HepG2 (cell line): Measurements from ENCODE around the gene FAM83E. TPM values are rescaled to one million over a fixed set of nuclear protein-coding genes. Genes with fewer than 3 reads are reported as not detected.

Experiments
- ATAC-seq: fragments of 200-7000 bp; cut with Tn5 transposase; 3 replicates; pipeline ENCODE4 v1.9.1; 2020; ENCODE audit warnings: mild to moderate bottlenecking, moderate library complexity
- BruUV-seq: library from RNA; stranded (reverse); fragments of 400-500 nt; replicated peaks from 2 replicates; lab custom pipeline; 2021; lab: Mats Ljungman, UMichigan
- CTCF ChIA-PET: fragments of 300-600 bp; formaldehyde crosslinking; extraction: SDS; loops from one replicate; lab custom pipeline; 2021; ENCODE audit warnings: low total read pairs, inconsistent platforms, low intra/inter-chr PET ratio; lab: Yijun Ruan, JAX
- POLR2A ChIA-PET: fragments of 350-600 bp; sonication (Branson Sonifier 250); formaldehyde crosslinking; loops from one replicate; lab custom pipeline; 2020; ENCODE audit warnings: antibody characterized with exemption, inconsistent platforms; lab: Yijun Ruan, JAX
- DNase-seq: peaks from one replicate; pipeline ENCODE4 v3.0.0-alpha.2; 2015; ENCODE audit warnings: low spot score
- FAIRE-seq: peaks from 3 replicates; lab custom pipeline; 2011; peaks lifted over from hg19 to GRCh38; lab: Jason Lieb, UNC
- H2AFZ ChIP-seq: one replicate; pipeline ENCODE4 v1.6.1; 2011; ENCODE audit warnings: low read length, inconsistent platforms
- H3K27ac ChIP-seq: fragments of 300-600 bp; 3 replicates; pipeline ENCODE4 v1.8.0; 2011; ENCODE audit warnings: mixed run types, mild to moderate bottlenecking, mixed read lengths, low read length, inconsistent platforms; ENCODE audit not compliant: insufficient read depth; ENCODE audit errors: extremely low read length
- H3K27me3 ChIP-seq, 2 experiments: fragments of 200-600 bp in 1 of 2; 2 replicates in 1 of 2; 3 replicates in 1 of 2; pipeline versions ENCODE4 v1.6.0 to v1.8.0; 2011; ENCODE audit warnings: low read length in 2 of 2, mild to moderate bottlenecking in 2 of 2, moderate library complexity in 2 of 2, inconsistent platforms in 1 of 2; ENCODE audit not compliant: insufficient read depth in 2 of 2, control insufficient read depth in 1 of 2
- H3K36me3 ChIP-seq, 2 experiments: fragments of 200-600 bp in 1 of 2; replicated peaks in 1 of 2; 2 replicates in 1 of 2; 3 replicates in 1 of 2; pipeline versions ENCODE4 v1.5.1 to v1.8.0; 2011; ENCODE audit warnings: low read length in 2 of 2, inconsistent platforms in 1 of 2; ENCODE audit not compliant: insufficient read depth in 2 of 2, control insufficient read depth in 1 of 2
- H3K4me1 ChIP-seq: 2 replicates; pipeline ENCODE4 v1.5.1; 2012; ENCODE audit warnings: low read length, inconsistent platforms; ENCODE audit not compliant: insufficient read depth
- H3K4me2 ChIP-seq: 2 replicates; pipeline ENCODE4 v1.6.0; 2011; ENCODE audit warnings: low read depth, low read length, inconsistent platforms
- H3K4me3 ChIP-seq, 3 experiments: fragments of 200-600 bp in 1 of 3; sonication (generic), shearing (Covaris generic) in 1 of 3; replicated peaks in 1 of 3; 2 replicates each; pipeline ENCODE4 v1.5.1; 2011 to 2016; ENCODE audit warnings: low read length in 3 of 3, inconsistent platforms in 2 of 3, low read depth in 2 of 3, mild to moderate bottlenecking in 2 of 3, control low read depth in 1 of 3, mixed read lengths in 1 of 3; ENCODE audit not compliant: insufficient read depth in 1 of 3
- H3K79me2 ChIP-seq: one replicate; pipeline ENCODE4 v1.6.1; 2011; ENCODE audit warnings: low read length, inconsistent platforms; ENCODE audit not compliant: insufficient read depth
- H3K9ac ChIP-seq: 2 replicates; pipeline ENCODE4 v1.6.0; 2011; ENCODE audit warnings: mild to moderate bottlenecking, low read depth, low read length, inconsistent platforms; ENCODE audit not compliant: insufficient read depth
- H3K9me3 ChIP-seq: 2 replicates; pipeline ENCODE4 v1.5.1; 2012; ENCODE audit warnings: mild to moderate bottlenecking, low read length
- H4K20me1 ChIP-seq: 2 replicates; pipeline ENCODE4 v1.6.0; 2011; ENCODE audit warnings: inconsistent platforms, mild to moderate bottlenecking, low read length, moderate library complexity; ENCODE audit not compliant: insufficient read depth
- AGO2 ChIP-seq: fragments of 200-400 bp; formaldehyde crosslinking; optimal IDR thresholded peaks from 2 replicates; pipeline ENCODE3; 2017; ENCODE audit warnings: mild to moderate bottlenecking, low read depth, low read length, moderate library complexity
- HNF4A ChIP-seq: sonication (generic); formaldehyde crosslinking; IDR thresholded peaks from 2 replicates; pipeline ENCODE4 v1.4.0; 2020; ENCODE audit warnings: missing genetic modification reagents
- HNF4G ChIP-seq, 2 experiments: sonication (generic) in 1 of 2; formaldehyde crosslinking in 1 of 2; IDR thresholded peaks; 2 replicates each; pipeline versions ENCODE4 v1.4.0 to v1.6.1; 2011 to 2020; ENCODE audit warnings: borderline replicate concordance in 2 of 2, low read depth in 2 of 2, mild to moderate bottlenecking in 2 of 2, low read length in 1 of 2, missing genetic modification reagents in 1 of 2, moderate library complexity in 1 of 2
- HOXA3 ChIP-seq: sonication (generic); formaldehyde crosslinking; IDR thresholded peaks from 2 replicates; pipeline ENCODE4 v1.5.0; 2020; ENCODE audit warnings: missing genetic modification reagents
- KMT2B ChIP-seq: IDR thresholded peaks from 2 replicates; pipeline ENCODE4 v1.6.1; 2016; ENCODE audit warnings: missing genetic modification reagents, missing compliant biosample characterization
- NFIB ChIP-seq: sonication (generic); formaldehyde crosslinking; IDR thresholded peaks from 2 replicates; pipeline ENCODE4 v1.9.0; 2021; ENCODE audit warnings: missing genetic modification reagents, mild to moderate bottlenecking, borderline replicate concordance
- POLR2A ChIP-seq, 2 experiments: IDR thresholded peaks; 2 replicates each; pipeline ENCODE4 v1.6.1; 2011; ENCODE audit warnings: low read depth in 2 of 2, low read length in 2 of 2, mild to moderate bottlenecking in 1 of 2, moderate library complexity in 1 of 2; ENCODE audit not compliant: insufficient read depth in 1 of 2
- POLR2AphosphoS5 ChIP-seq: IDR thresholded peaks from 2 replicates; pipeline ENCODE4 v1.6.1; 2012; ENCODE audit warnings: low read depth, low read length
- RBFOX2 ChIP-seq: fragments of 200-400 bp; formaldehyde crosslinking; IDR thresholded peaks from 2 replicates; pipeline ENCODE4 v1.6.1; 2017; ENCODE audit warnings: low read depth, mild to moderate bottlenecking, low read length
- SP5 ChIP-seq: IDR thresholded peaks from 2 replicates; pipeline ENCODE4 v1.6.1; 2016; ENCODE audit warnings: low read depth, borderline replicate concordance
- TEAD3 ChIP-seq: optimal IDR thresholded peaks from 2 replicates; pipeline ENCODE3; 2016; ENCODE audit warnings: borderline replicate concordance
- THYN1 ChIP-seq: sonication (generic); formaldehyde crosslinking; IDR thresholded peaks from 2 replicates; pipeline ENCODE4 v1.8.1; 2023; ENCODE audit warnings: low read depth, mild to moderate bottlenecking, moderate library complexity, missing genetic modification reagents, borderline replicate concordance
- ZFP36L2 ChIP-seq: sonication (generic); formaldehyde crosslinking; IDR thresholded peaks from 2 replicates; pipeline ENCODE4 v1.4.0; 2020; ENCODE audit warnings: missing genetic modification reagents
- ZNF263 ChIP-seq: sonication (generic); formaldehyde crosslinking; IDR thresholded peaks from 2 replicates; pipeline ENCODE4 v1.4.0; 2020; ENCODE audit warnings: missing genetic modification reagents
- WGBS: methylation state at CpG from one replicate; pipeline ENCODE4 v1.1.6; 2017; ENCODE audit warnings: low lambda C conversion rate; 5-methylcytosine and 5-hydroxymethylcytosine counted together
- in situ Hi-C: cut with HindIII; loops from 2 replicates; pipeline ENCODE4 v1.10.0; 2017; ENCODE audit warnings: low pct_unique_long_range_greater_than_20kb; ENCODE audit not compliant: extremely low pct_ligation_motif_present
- intact Hi-C: fragments of 100-400 bp; cut with micrococcal nuclease; formaldehyde crosslinking; loops from one replicate; pipeline ENCODE4 v1.10.0; 2022; ENCODE audit not compliant: unreplicated experiment
- polyA plus RNA-seq, 8 experiments: library from polyadenylated mRNA; depleted of rRNA in 3 of 8; stranded (reverse) in 7 of 8; unstranded in 1 of 8; fragments of >200 nt; fragmentation: Illumina TruSeq in 4 of 8; extraction: Trizol in 4 of 8; gene quantifications; 2 replicates each; pipeline versions ENCODE4 v1.2.1 to v1.2.3, GENCODE V29; 2011 to 2016; ENCODE audit warnings: low read depth in 4 of 8, missing spikeins in 1 of 8, mixed read lengths in 1 of 8; ENCODE audit not compliant: insufficient read depth in 1 of 8
- total RNA-seq, 5 experiments: library from RNA; depleted of rRNA; stranded (reverse); fragments of >200 nt; fragmentation: Illumina TruSeq; extraction: Trizol; gene quantifications; 2 replicates each; pipeline ENCODE4 v1.2.3, GENCODE V29; 2016; ENCODE audit warnings: low read depth in 1 of 5

The FAM83E gene
- total and polyA plus RNA-seq, 2 of the 13 experiments (the other 11 are each of a cell fraction or from before 2014, with no cell fraction given): 0.18 to 0.60 TPM

DNA sequence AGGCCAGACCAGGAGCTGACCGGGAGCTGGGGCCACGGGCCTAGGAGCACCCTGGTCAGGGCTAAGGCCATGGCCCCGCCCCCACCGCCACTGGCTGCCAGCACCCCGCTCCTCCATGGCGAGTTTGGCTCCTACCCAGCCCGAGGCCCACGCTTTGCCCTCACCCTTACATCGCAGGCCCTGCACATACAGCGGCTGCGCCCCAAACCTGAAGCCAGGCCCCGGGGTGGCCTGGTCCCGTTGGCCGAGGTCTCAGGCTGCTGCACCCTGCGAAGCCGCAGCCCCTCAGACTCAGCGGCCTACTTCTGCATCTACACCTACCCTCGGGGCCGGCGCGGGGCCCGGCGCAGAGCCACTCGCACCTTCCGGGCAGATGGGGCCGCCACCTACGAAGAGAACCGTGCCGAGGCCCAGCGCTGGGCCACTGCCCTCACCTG lies 11.0 kb upstream of the FAM83E start:
- POLR2A ChIA-PET: no interaction called here
- no peak overlapping the region for H3K9ac ChIP-seq
- in situ Hi-C loops: no loop called here
- no peaks in the 10 kb centered on the region for H3K36me3 ChIP-seq
- no peaks in the 10 kb centered on the region for H4K20me1 ChIP-seq
- TF ChIP-seq KMT2B (CRISPR knock-in tag): no peak
- TF ChIP-seq RBFOX2: peak; percentile 56; the same call in 1 of the 2 replicates
- peak; percentile 48 for TF ChIP-seq AGO2
- TF ChIP-seq, all 625 proteins: peak for 2
- WGBS: 96% methylated on average over 21 of the region's 30 CpGs
- FAIRE-seq (no peak), ATAC-seq (no peak), DNase-seq (no peak)
- H3K79me2 ChIP-seq: no peaks in the 10 kb centered on the region
- H3K4me2 ChIP-seq: no peak overlapping the region
- intact Hi-C loops: no loop called here
- H3K9me3 ChIP-seq: no peaks in the 10 kb centered on the region
- CTCF ChIA-PET: no interaction called here
- no TSS peak for BruUV-seq
- H3K4me3 ChIP-seq: no peak overlapping the region
- peaks cover 40% of the 10 kb centered on the region for H3K4me1 ChIP-seq
- H3K27me3 ChIP-seq: no peaks in the 10 kb centered on the region
- H2AFZ ChIP-seq: no peak overlapping the region
- H3K27ac ChIP-seq: no peak overlapping the region

DNA sequence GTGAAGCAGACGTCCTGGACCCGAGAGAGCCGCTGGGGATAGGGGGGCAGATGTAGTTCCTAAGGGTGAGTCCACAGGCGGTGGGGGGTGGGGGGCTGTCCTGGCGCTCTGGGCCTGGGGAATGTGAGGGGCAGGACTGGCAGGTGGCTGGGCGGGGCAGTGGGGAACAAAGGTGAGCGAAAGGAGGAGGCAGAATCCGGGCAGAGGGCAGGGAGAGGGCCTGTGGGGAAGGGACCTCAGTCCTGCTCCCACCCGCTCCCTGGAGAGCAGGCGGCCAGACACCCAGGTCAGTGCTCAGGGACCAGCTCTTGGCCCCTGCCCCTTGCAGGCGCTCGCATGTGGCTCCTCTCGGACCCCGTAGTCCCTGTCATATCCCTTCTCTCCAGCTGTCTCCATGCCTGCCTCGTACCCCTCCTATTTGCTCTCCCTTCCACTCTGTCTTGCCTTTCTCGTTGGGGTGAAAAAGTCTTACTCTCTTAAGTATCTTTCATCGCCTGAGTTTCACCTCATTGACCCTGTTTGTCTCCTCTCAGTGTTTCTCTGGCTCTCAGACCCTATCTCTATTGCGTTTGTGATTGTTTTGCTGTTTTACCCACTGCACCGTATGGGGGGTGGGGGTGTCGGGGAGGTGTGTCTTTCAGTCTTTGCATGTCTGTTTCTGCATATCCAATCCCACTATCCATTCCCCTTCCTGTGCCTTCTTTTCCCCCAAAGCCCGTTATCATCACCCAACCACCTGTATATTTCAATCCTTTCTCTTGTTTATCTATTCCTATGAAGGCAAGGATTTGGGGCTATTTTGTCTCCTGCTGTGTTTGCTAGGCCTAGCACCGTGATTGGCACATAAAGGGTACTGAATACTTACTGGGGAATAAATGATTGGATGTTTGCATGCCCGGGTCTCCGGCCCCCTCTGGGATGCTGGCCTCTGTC lies 10.2 kb upstream of the FAM83E start:
- BruUV-seq: TSS peak; percentile 44
- H3K27ac ChIP-seq: peak overlapping the region; percentile 72
- ATAC-seq: peak; percentile 34

More for the DNA sequence above, 10.2 kb upstream of the FAM83E start:
- Histone ChIP-seq H3K9me3 (no peaks in the 10 kb centered on the region), H2AFZ (no peak overlapping the region), H3K4me3 (peak overlapping the region; percentile 52 to 65 (median 63); a peak in 5 of 6 replicates), H3K4me2 (peak overlapping the region; percentile 73), H3K9ac (peak overlapping the region; percentile 65), H3K36me3 (no peaks in the 10 kb centered on the region), H3K4me1 (peaks cover 44% of the 10 kb centered on the region), H4K20me1 (no peaks in the 10 kb centered on the region), H3K27me3 (no peaks in the 10 kb centered on the region), H3K79me2 (no peaks in the 10 kb centered on the region)
- no peak for TF ChIP-seq ZFP36L2 (CRISPR knock-in tag)
- TF ChIP-seq POLR2A (IDR thresholded peaks at IDR 0.05; ENCODE audit: insufficient read depth in 1 of 2, low read depth in 2 of 2, low read length in 2 of 2): peak; percentile 38 to 64; a peak in 2 of 4 replicates
- TF ChIP-seq HNF4A (CRISPR knock-in tag): peak; percentile 40; the same call in 1 of the 2 replicates
- TF ChIP-seq ZNF263 (CRISPR knock-in tag): 0 out of 2 replicates have a peak, but pooled peaks have one; percentile 19
- TF ChIP-seq HOXA3 (CRISPR knock-in tag): peak; percentile 46; the same call in 1 of the 2 replicates
- TF ChIP-seq THYN1 (CRISPR knock-in tag): no peak
- no peak for TF ChIP-seq NFIB
- TF ChIP-seq POLR2AphosphoS5: 0 out of 2 replicates have a peak, but pooled peaks have one; percentile 22
- peak; percentile 69; the same call in 1 of the 2 replicates for TF ChIP-seq SP5 (CRISPR knock-in tag)
- peak; percentile 52; the same call in 1 of the 2 replicates for TF ChIP-seq HNF4G (IDR thresholded peaks at IDR 0.05; ENCODE audit: borderline replicate concordance, low read depth, low read length)
- TF ChIP-seq HNF4G (CRISPR knock-in tag; IDR thresholded peaks at IDR 0.05; ENCODE audit: borderline replicate concordance, low read depth): no peak
- TF ChIP-seq TEAD3 (CRISPR knock-in tag): peak; percentile 39
- intact Hi-C loops (no loop called here), in situ Hi-C loops (no loop called here)
- ChIA-PET POLR2A (interaction anchor here (1.0 to 1.8 kb wide), 2 partner anchors 9 to 10 kb away, joined by 3 to 15 read pairs; partner anchors contain the start of gene FAM83E), CTCF (no interaction called here)
- WGBS: 53% methylated on average over 22 of the region's 24 CpGs
- FAIRE-seq (no peak), DNase-seq (no peak)
